ENCODE data around the gene WDR12.

DNA sequence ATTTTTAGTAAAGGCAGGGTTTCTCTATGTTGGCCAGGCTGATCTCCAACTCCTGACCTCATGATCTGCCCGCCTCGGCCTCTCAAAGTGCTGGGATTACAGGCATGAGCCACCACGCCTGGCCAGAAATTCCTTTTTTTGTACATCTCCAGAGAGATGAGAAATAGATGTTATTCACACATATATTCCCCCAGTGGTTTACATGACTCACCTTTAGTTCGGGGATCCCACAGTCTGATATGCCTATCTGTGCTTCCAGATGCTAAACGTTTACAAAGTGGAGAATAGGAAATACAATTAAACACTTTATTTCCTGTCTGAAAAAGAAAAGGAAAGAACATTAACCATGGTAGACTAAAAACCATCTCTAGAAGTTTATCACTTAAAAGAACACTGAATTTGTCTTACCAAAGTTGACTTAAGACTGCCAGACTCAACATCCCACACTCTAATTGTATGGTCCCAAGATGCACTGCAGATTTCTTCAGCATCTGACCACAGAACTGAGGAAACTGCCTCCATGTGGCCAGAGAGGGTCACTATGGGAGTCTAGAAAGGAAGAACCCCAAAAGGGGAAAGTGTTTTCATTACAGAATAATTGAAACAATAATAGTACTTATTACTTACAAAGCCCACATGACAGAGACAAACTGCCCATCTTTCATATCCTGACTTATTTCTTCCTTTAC is 27.3 kb downstream of the WDR12 start:
- TF ChIP-seq EZH2phosphoT487 (IDR thresholded peaks at IDR 0.05; ENCODE audit: insufficient read depth, low read depth) (no peak), EZH2 (IDR thresholded peaks at IDR 0.05; ENCODE audit: insufficient read depth, poor library complexity, severe bottlenecking) (no peak)

Data from GM23248 (cell line).